OCI-LY3 (cell line): ENCODE results near the gene POLRMT.

ENCODE experiments used
- H2AFZ ChIP-seq: fragments of 200-600, 300-600 bp; shearing (Covaris generic); 2 replicates; pipeline ENCODE4 v1.6.0; 2014; ENCODE audit warnings: antibody characterized with exemption, low read depth, low read length
- H3K27ac ChIP-seq: fragments of 200-600, 300-600 bp; sonication (generic); 2 replicates; pipeline ENCODE4 v1.5.1; 2014; ENCODE audit warnings: mild to moderate bottlenecking, low read length, moderate library complexity, mixed read lengths
- H3K27me3 ChIP-seq: fragments of 200-600, 300-600 bp; sonication (generic); 2 replicates; pipeline ENCODE4 v1.6.1; 2014; ENCODE audit warnings: low read depth, low read length, mixed read lengths
- H3K36me3 ChIP-seq: fragments of 200-600, 300-600 bp; sonication (generic); replicated peaks from 2 replicates; pipeline ENCODE3; 2014; ENCODE audit warnings: low read depth, low read length, mixed read lengths
- H3K4me1 ChIP-seq: fragments of 300-600, 200-600 bp; sonication (generic); 2 replicates; pipeline ENCODE4 v1.6.1; 2014; ENCODE audit warnings: low read length, mixed read lengths
- H3K4me2 ChIP-seq: fragments of 200-600, 300-600 bp; sonication (generic); 2 replicates; pipeline ENCODE4 v1.6.1; 2014; ENCODE audit warnings: low read length, mixed read lengths
- H3K4me3 ChIP-seq: fragments of 300-600, 200-600 bp; sonication (generic); 2 replicates; pipeline ENCODE4 v1.5.1; 2014; ENCODE audit warnings: antibody characterized with exemption, mild to moderate bottlenecking, low read length, moderate library complexity
- H3K79me2 ChIP-seq: fragments of 300-600, 200-600 bp; shearing (Covaris generic); 2 replicates; pipeline ENCODE4 v1.6.1; 2014; ENCODE audit warnings: mild to moderate bottlenecking, low read length, mixed read lengths
- H3K9ac ChIP-seq: fragments of 300-600, 200-600 bp; shearing (Covaris generic); 2 replicates; pipeline ENCODE4 v1.6.0; 2014; ENCODE audit warnings: mild to moderate bottlenecking, low read length, moderate library complexity
- H3K9me3 ChIP-seq: fragments of 200-600, 300-600 bp; shearing (Covaris generic); 2 replicates; pipeline ENCODE4 v1.6.1; 2014; ENCODE audit warnings: low read length, mixed read lengths; ENCODE audit not compliant: insufficient read depth
- H4K20me1 ChIP-seq: fragments of 200-600, 300-600 bp; sonication (generic); 2 replicates; pipeline ENCODE4 v1.6.1; 2016; ENCODE audit warnings: low read length, mixed read lengths; ENCODE audit not compliant: insufficient read depth
- EZH2phosphoT487 ChIP-seq: fragments of 200-600 bp; shearing (Covaris generic); IDR thresholded peaks from 2 replicates; pipeline ENCODE4 v1.6.1; 2018; ENCODE audit warnings: antibody characterized with exemption, mixed run types, low read depth
- TF ChIP-seq, protein P1 (sequence below): fragments of 200-600, 300-600 bp; sonication (generic); IDR thresholded peaks from 2 replicates; pipeline ENCODE4 v1.5.1; 2014; ENCODE audit warnings: antibody characterized with exemption, low read length, low read depth

POLRMT gene

DNA sequence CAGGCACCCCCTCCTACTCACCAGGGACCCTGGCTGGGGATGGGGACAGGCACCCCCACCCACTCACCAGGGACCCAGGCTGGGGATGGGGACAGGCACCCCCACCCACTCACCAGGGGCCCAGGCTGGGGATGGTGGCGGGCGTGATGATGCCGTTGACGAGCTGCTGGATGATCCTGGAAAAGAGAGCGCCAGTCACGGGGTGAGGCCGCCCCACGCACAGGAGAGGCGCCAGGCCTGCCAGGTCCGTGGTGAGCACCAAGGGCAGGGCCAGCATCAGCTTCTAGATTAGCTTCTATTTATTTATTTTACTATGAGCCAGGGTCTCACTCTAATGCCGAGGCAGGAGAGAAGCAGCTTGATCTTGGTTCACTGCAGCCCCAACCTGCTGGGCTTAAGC lies 16.8 kb upstream of the POLRMT start:
- H3K4me3 ChIP-seq, result no peak overlapping the region
- H3K27me3 ChIP-seq, result no peaks in the 10 kb centered on the region
- H3K36me3 ChIP-seq, result peaks cover 59% of the 10 kb centered on the region
- H3K9me3 ChIP-seq, result no peaks in the 10 kb centered on the region
- H3K27ac ChIP-seq, result no peak overlapping the region
- no peak overlapping the region for H2AFZ ChIP-seq
- TF ChIP-seq, protein P1, sequence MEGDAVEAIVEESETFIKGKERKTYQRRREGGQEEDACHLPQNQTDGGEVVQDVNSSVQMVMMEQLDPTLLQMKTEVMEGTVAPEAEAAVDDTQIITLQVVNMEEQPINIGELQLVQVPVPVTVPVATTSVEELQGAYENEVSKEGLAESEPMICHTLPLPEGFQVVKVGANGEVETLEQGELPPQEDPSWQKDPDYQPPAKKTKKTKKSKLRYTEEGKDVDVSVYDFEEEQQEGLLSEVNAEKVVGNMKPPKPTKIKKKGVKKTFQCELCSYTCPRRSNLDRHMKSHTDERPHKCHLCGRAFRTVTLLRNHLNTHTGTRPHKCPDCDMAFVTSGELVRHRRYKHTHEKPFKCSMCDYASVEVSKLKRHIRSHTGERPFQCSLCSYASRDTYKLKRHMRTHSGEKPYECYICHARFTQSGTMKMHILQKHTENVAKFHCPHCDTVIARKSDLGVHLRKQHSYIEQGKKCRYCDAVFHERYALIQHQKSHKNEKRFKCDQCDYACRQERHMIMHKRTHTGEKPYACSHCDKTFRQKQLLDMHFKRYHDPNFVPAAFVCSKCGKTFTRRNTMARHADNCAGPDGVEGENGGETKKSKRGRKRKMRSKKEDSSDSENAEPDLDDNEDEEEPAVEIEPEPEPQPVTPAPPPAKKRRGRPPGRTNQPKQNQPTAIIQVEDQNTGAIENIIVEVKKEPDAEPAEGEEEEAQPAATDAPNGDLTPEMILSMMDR, result no peak
- TF ChIP-seq EZH2phosphoT487, result no peak
- peaks cover 44% of the 10 kb centered on the region for H3K79me2 ChIP-seq
- peaks cover 41% of the 10 kb centered on the region for H4K20me1 ChIP-seq
- no peak overlapping the region for H3K9ac ChIP-seq
- H3K4me1 ChIP-seq, result no peaks in the 10 kb centered on the region
- no peak overlapping the region for H3K4me2 ChIP-seq

DNA sequence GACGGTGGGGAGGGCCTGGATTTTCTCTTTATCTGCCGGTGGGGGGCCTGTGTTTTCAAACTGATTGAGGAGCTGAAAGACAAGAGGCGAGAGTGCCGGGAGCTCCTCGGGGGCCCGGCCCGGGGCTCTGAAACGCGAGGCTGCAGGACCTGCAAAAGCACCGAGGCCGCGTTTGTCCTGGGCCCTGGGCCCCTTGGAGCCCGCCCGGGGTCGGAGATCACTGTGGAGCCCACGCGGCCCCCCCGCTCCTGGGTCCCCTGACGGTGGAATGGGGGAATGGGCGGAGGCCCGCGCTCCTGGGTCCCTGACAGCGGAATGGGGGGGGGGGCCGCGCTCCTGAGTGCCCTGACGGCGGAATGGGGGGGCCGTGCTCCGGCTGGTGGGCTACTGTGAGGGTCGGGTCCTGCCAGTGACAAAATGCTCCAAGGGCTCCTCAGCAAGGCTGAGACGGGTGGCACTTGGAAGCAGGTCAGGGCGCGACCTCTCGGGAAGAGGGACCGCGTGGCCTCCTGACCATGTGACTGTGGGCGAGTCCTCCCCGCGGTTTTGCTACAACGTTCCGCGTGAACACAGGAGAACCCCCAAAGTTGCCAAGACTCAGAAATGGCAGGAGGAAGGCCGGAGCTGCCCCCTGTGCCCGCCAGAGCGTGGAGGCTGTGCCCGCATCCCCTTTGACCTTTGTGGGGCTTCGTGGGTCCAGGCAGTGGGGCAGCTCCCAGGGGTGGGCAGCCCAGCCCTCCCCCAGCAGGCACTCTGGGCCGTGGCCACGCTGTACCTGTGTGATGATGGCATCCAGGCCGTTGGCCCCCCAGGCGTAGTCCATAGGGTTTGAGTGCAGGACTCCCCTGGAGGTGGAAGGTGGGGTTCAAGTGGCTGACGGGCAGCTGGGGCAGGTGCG lies 15.8 kb upstream of the POLRMT start:
- no peaks in the 10 kb centered on the region for H3K9me3 ChIP-seq
- no peaks in the 10 kb centered on the region for H3K4me1 ChIP-seq
- peaks cover 36% of the 10 kb centered on the region for H4K20me1 ChIP-seq
- no peak overlapping the region for H2AFZ ChIP-seq
- no peak overlapping the region for H3K4me2 ChIP-seq
- peaks cover 65% of the 10 kb centered on the region for H3K36me3 ChIP-seq
- H3K79me2 ChIP-seq, result peaks cover 35% of the 10 kb centered on the region
- no peak overlapping the region for H3K9ac ChIP-seq
- H3K27me3 ChIP-seq, result no peaks in the 10 kb centered on the region
- no peak overlapping the region for H3K4me3 ChIP-seq
- no peak overlapping the region for H3K27ac ChIP-seq
- no peak for TF ChIP-seq EZH2phosphoT487

DNA sequence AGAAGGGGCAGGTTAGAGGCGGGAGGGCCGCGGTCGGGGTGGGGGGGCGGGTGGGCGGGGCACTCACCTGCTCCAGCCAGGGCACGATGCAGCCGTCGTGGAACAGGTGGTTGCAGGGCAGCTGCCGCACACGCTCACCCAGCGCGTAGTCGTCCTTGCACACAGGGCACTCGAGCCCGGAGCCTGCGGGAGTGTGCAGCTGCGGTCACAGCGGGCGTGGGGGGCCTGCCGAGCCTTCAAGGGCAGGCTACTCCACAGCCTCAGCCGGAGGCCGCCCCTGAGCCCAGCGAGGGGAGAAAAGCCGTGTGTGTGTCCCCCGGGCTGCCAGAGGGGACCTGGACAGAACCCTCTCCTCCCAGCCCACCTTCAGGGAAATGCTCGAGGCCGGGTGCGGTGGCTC lies 15.0 kb upstream of the POLRMT start:
- no peak overlapping the region for H3K9ac ChIP-seq
- no peaks in the 10 kb centered on the region for H3K9me3 ChIP-seq
- H3K27me3 ChIP-seq, result no peaks in the 10 kb centered on the region
- H3K4me2 ChIP-seq, result no peak overlapping the region
- TF ChIP-seq, protein P1, result no peak
- no peak for TF ChIP-seq EZH2phosphoT487
- no peak overlapping the region for H3K27ac ChIP-seq
- peaks cover 27% of the 10 kb centered on the region for H4K20me1 ChIP-seq
- H3K79me2 ChIP-seq, result peaks cover 26% of the 10 kb centered on the region
- H2AFZ ChIP-seq, result no peak overlapping the region
- no peak overlapping the region for H3K4me3 ChIP-seq
- H3K4me1 ChIP-seq, result no peaks in the 10 kb centered on the region
- H3K36me3 ChIP-seq, result peaks cover 59% of the 10 kb centered on the region

DNA sequence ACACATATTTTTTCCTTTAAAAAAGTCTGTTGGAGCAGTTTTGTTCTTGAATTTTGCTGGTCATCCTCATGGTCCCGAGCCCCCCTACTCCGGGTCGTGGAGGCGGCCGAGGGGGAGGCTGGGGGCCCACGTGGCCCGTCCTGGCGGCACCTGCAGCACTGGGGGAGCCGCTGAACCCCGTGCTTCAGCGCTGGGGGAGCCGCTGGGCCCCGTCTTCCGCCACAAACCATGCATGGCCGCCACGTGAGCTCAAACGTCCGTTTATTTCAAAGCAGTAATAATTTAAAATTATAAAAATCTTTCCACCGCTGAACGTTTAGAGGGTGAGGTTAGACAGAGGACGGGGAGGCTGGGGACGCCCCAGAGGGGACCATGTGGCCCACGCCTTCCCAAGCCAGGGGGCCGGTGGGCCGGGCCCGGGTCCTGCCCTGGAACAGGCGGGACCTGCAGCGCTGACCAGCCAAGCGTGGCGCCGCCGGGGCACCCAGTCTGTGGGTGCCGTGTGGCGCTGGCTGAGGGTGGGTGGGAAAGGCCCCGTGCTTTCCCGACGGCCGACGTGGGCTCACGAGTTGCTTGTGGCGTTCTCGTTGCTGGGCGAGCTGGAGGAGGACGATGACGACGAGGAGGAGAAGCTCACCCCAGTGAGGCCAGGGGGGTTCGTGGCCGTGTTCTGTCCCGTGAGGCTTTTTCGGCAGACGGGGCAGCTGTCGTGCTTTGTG lies 14.4 kb upstream of the POLRMT start:
- TF ChIP-seq, protein P1, result no peak
- no peak for TF ChIP-seq EZH2phosphoT487
- Histone ChIP-seq H3K79me2 (peaks cover 20% of the 10 kb centered on the region), H3K4me2 (no peak overlapping the region), H3K36me3 (peaks cover 53% of the 10 kb centered on the region), H3K9me3 (no peaks in the 10 kb centered on the region), H3K27me3 (no peaks in the 10 kb centered on the region), H4K20me1 (peaks cover 21% of the 10 kb centered on the region), H3K9ac (no peak overlapping the region), H3K4me3 (no peak overlapping the region), H3K27ac (no peak overlapping the region), H3K4me1 (no peaks in the 10 kb centered on the region), H2AFZ (no peak overlapping the region)
